ENCODE results near the gene ACVRL1. TPM values are rescaled to one million over a fixed set of nuclear protein-coding genes. Genes with fewer than 3 reads are reported as not detected.
A peak's percentile ranks its signal among the peaks of the same experiment; 100 is the strongest.

Gene ACVRL1
- total RNA-seq, 1 donor from 2014 or later = 56.9 TPM

GRCh38 chr12:51958542-51958941 lies 51.2 kb downstream of the ACVRL1 start:
- H3K4me1 ChIP-seq (ENCODE audit: control insufficient read depth in 3 of 3, insufficient read depth in 3 of 3, low read length in 3 of 3) = peaks cover 35 to 41% (median 38%) of the 10 kb centered on the region in 3 donors
- no peak overlapping the region for H3K27ac ChIP-seq (ENCODE audit: low read depth, low read length)
- H3K4me3 ChIP-seq (ENCODE audit: low read length in 3 of 3) = no peak overlapping the region
- no peaks in the 10 kb centered on the region for H3K27me3 ChIP-seq (ENCODE audit: control insufficient read depth in 3 of 3, insufficient read depth in 3 of 3, low read length in 3 of 3)
- no peaks in the 10 kb centered on the region for H3K36me3 ChIP-seq (ENCODE audit: control insufficient read depth in 3 of 3, insufficient read depth in 3 of 3, low read length in 3 of 3)
- no peaks in the 10 kb centered on the region for H3K9me3 ChIP-seq (ENCODE audit: control insufficient read depth in 3 of 3, low read length in 3 of 3)
- H3K9ac ChIP-seq (ENCODE audit: low read depth in 1 of 3, low read length in 3 of 3) = no peak overlapping the region

- no peak overlapping the region for H3K27ac ChIP-seq (ENCODE audit: low read depth, low read length)
- H3K36me3 ChIP-seq (ENCODE audit: control insufficient read depth in 3 of 3, insufficient read depth in 3 of 3, low read length in 3 of 3) = no peaks in the 10 kb centered on the region
- peaks cover 29 to 36% (median 33%) of the 10 kb centered on the region in 3 donors for H3K4me1 ChIP-seq (ENCODE audit: control insufficient read depth in 3 of 3, insufficient read depth in 3 of 3, low read length in 3 of 3)
- peak overlapping the region in 1 of 3 donors; percentile 17 for H3K9ac ChIP-seq (ENCODE audit: low read depth in 1 of 3, low read length in 3 of 3)
- no peaks in the 10 kb centered on the region for H3K27me3 ChIP-seq (ENCODE audit: control insufficient read depth in 3 of 3, insufficient read depth in 3 of 3, low read length in 3 of 3)
- H3K4me3 ChIP-seq (ENCODE audit: low read length in 3 of 3) = peak overlapping the region in 2 of 3 donors; percentile 15
- H3K9me3 ChIP-seq (ENCODE audit: control insufficient read depth in 3 of 3, low read length in 3 of 3) = no peaks in the 10 kb centered on the region
Measured at GRCh38 chr12:51959211-51959610, 51.9 kb downstream of the ACVRL1 start.

GRCh38 chr12:51959921-51960320 lies 52.6 kb downstream of the ACVRL1 start:
- no peaks in the 10 kb centered on the region for H3K9me3 ChIP-seq (ENCODE audit: control insufficient read depth in 3 of 3, low read length in 3 of 3)
- no peak overlapping the region for H3K27ac ChIP-seq (ENCODE audit: low read depth, low read length)
- H3K27me3 ChIP-seq (ENCODE audit: control insufficient read depth in 3 of 3, insufficient read depth in 3 of 3, low read length in 3 of 3) = no peaks in the 10 kb centered on the region
- no peak overlapping the region for H3K4me3 ChIP-seq (ENCODE audit: low read length in 3 of 3)
- H3K4me1 ChIP-seq (ENCODE audit: control insufficient read depth in 3 of 3, insufficient read depth in 3 of 3, low read length in 3 of 3) = peaks cover 22 to 31% (median 26%) of the 10 kb centered on the region in 3 donors
- H3K36me3 ChIP-seq (ENCODE audit: control insufficient read depth in 3 of 3, insufficient read depth in 3 of 3, low read length in 3 of 3) = no peaks in the 10 kb centered on the region
- H3K9ac ChIP-seq (ENCODE audit: low read depth in 1 of 3, low read length in 3 of 3) = no peak overlapping the region

DNA sequence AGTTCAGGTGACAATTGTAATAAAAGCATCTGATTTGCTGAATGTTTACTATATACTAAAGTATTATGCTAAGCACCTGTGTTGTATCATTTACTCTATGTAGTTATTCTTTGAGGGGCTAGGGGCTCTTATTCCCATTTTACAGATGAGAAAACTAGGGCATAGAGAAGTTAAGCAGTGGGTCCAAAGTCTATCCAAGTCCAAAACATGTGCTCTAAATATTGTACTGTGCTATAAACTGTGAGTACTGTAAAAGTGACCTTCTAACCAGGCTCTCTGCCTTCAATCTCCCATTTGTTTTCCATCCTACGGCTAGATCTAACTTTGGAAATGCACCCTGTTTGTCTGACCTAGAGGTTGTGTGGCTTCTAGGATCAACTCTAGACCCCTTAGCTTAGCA lies 53.2 kb downstream of the ACVRL1 start:
- H3K27ac ChIP-seq (ENCODE audit: low read depth, low read length) = no peak overlapping the region
- peaks cover 17 to 25% (median 20%) of the 10 kb centered on the region in 3 donors for H3K4me1 ChIP-seq (ENCODE audit: control insufficient read depth in 3 of 3, insufficient read depth in 3 of 3, low read length in 3 of 3)
- H3K4me3 ChIP-seq (ENCODE audit: low read length in 3 of 3) = no peak overlapping the region
- no peaks in the 10 kb centered on the region for H3K9me3 ChIP-seq (ENCODE audit: control insufficient read depth in 3 of 3, low read length in 3 of 3)
- H3K9ac ChIP-seq (ENCODE audit: low read depth in 1 of 3, low read length in 3 of 3) = no peak overlapping the region
- H3K36me3 ChIP-seq (ENCODE audit: control insufficient read depth in 3 of 3, insufficient read depth in 3 of 3, low read length in 3 of 3) = no peaks in the 10 kb centered on the region
- no peaks in the 10 kb centered on the region for H3K27me3 ChIP-seq (ENCODE audit: control insufficient read depth in 3 of 3, insufficient read depth in 3 of 3, low read length in 3 of 3)

DNA sequence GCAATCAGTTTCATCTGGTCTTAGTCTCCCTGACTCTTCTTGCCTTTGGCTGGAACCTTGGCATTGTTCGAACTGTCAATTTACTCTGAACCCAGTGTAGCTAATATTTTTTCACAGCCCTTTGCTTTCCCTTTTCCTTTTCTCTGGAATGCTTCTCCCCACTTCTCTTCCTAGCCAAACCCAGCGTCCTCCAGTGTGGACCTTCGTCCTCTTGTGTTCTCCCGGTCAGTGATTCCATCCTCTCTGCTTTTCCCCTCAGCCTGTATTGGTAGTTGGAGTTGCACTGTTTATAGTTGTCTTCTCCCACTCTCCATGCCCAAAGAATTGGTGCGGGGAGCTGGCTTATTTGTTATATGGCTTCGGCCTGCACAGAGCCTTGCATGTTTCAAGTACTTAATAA lies 53.6 kb downstream of the ACVRL1 start:
- no peak overlapping the region for H3K27ac ChIP-seq (ENCODE audit: low read depth, low read length)
- H3K9me3 ChIP-seq (ENCODE audit: control insufficient read depth in 3 of 3, low read length in 3 of 3) = no peaks in the 10 kb centered on the region
- no peaks in the 10 kb centered on the region for H3K27me3 ChIP-seq (ENCODE audit: control insufficient read depth in 3 of 3, insufficient read depth in 3 of 3, low read length in 3 of 3)
- H3K9ac ChIP-seq (ENCODE audit: low read depth in 1 of 3, low read length in 3 of 3) = no peak overlapping the region
- H3K4me1 ChIP-seq (ENCODE audit: control insufficient read depth in 3 of 3, insufficient read depth in 3 of 3, low read length in 3 of 3) = peaks cover 13 to 21% (median 16%) of the 10 kb centered on the region in 3 donors
- H3K36me3 ChIP-seq (ENCODE audit: control insufficient read depth in 3 of 3, insufficient read depth in 3 of 3, low read length in 3 of 3) = no peaks in the 10 kb centered on the region
- no peak overlapping the region for H3K4me3 ChIP-seq (ENCODE audit: low read length in 3 of 3)

GRCh38 chr12:51961834-51962233 lies 54.5 kb downstream of the ACVRL1 start:
- H3K4me1 ChIP-seq (ENCODE audit: control insufficient read depth in 3 of 3, insufficient read depth in 3 of 3, low read length in 3 of 3) = peaks cover 12 to 19% (median 16%) of the 10 kb centered on the region in 3 donors

GRCh38 chr12:51962737-51963136 lies 55.4 kb downstream of the ACVRL1 start:
- no peak overlapping the region for H3K9ac ChIP-seq (ENCODE audit: low read depth in 1 of 3, low read length in 3 of 3)
- H3K27ac ChIP-seq (ENCODE audit: low read depth, low read length) = no peak overlapping the region
- H3K4me3 ChIP-seq (ENCODE audit: low read length in 3 of 3) = no peak overlapping the region
- H3K36me3 ChIP-seq (ENCODE audit: control insufficient read depth in 3 of 3, insufficient read depth in 3 of 3, low read length in 3 of 3) = no peaks in the 10 kb centered on the region
- H3K9me3 ChIP-seq (ENCODE audit: control insufficient read depth in 3 of 3, low read length in 3 of 3) = no peaks in the 10 kb centered on the region
- no peaks in the 10 kb centered on the region for H3K27me3 ChIP-seq (ENCODE audit: control insufficient read depth in 3 of 3, insufficient read depth in 3 of 3, low read length in 3 of 3)
- peaks cover 12 to 16% (median 16%) of the 10 kb centered on the region in 3 donors for H3K4me1 ChIP-seq (ENCODE audit: control insufficient read depth in 3 of 3, insufficient read depth in 3 of 3, low read length in 3 of 3)

More at GRCh38 chr12:51961834-51962233, 54.5 kb downstream of the ACVRL1 start:
- Histone ChIP-seq H3K27ac (ENCODE audit: low read depth, low read length) (no peak overlapping the region), H3K36me3 (ENCODE audit: control insufficient read depth in 3 of 3, insufficient read depth in 3 of 3, low read length in 3 of 3) (no peaks in the 10 kb centered on the region), H3K27me3 (ENCODE audit: control insufficient read depth in 3 of 3, insufficient read depth in 3 of 3, low read length in 3 of 3) (no peaks in the 10 kb centered on the region), H3K4me3 (ENCODE audit: low read length in 3 of 3) (no peak overlapping the region), H3K9me3 (ENCODE audit: control insufficient read depth in 3 of 3, low read length in 3 of 3) (no peaks in the 10 kb centered on the region), H3K9ac (ENCODE audit: low read depth in 1 of 3, low read length in 3 of 3) (no peak overlapping the region)

DNA sequence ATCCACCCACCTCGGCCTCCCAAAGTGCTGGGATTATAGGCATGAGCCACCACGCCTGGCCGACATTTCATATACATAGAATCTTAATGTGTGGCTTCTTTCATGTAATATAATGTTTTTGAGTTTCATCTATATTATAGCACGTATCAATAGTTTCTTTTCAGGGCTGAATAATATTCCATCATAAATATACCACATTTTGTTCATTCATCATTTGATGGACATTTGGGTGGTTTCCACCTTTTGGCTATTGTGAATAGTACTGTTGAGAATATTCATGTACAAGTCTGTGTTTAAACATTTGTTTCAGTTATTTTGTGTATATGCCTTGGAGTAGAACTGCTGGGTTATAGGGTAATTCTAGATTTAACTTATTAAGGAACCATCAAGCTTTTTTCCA lies 56.2 kb downstream of the ACVRL1 start:
- no peaks in the 10 kb centered on the region for H3K9me3 ChIP-seq (ENCODE audit: control insufficient read depth in 3 of 3, low read length in 3 of 3)
- H3K4me1 ChIP-seq (ENCODE audit: control insufficient read depth in 3 of 3, insufficient read depth in 3 of 3, low read length in 3 of 3) = peaks cover 12 to 16% (median 14%) of the 10 kb centered on the region in 3 donors
- H3K9ac ChIP-seq (ENCODE audit: low read depth in 1 of 3, low read length in 3 of 3) = no peak overlapping the region
- no peaks in the 10 kb centered on the region for H3K36me3 ChIP-seq (ENCODE audit: control insufficient read depth in 3 of 3, insufficient read depth in 3 of 3, low read length in 3 of 3)
- no peak overlapping the region for H3K4me3 ChIP-seq (ENCODE audit: low read length in 3 of 3)
- H3K27ac ChIP-seq (ENCODE audit: low read depth, low read length) = no peak overlapping the region
- no peaks in the 10 kb centered on the region for H3K27me3 ChIP-seq (ENCODE audit: control insufficient read depth in 3 of 3, insufficient read depth in 3 of 3, low read length in 3 of 3)

DNA sequence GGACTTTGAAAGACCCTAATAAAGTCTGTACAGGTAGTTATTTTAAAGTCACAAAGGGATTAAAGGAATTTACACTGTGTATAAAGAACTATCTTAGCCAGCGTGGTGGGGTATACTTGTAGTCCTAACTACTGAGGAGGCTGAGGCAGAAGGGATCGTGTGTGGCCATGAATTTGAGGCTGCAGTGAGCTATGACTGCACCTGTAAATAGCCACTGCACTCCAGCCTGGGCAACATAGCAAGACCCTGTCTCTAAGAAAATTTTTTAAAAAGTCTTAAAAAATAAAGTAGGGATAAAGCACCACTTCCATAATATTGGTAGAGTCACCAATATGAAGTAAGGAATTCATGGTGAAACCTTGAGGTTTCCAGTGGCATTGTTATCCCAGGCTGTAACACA lies 62.3 kb downstream of the ACVRL1 start:
- no peaks in the 10 kb centered on the region for H3K27me3 ChIP-seq (ENCODE audit: control insufficient read depth in 3 of 3, insufficient read depth in 3 of 3, low read length in 3 of 3)
- H3K9me3 ChIP-seq (ENCODE audit: control insufficient read depth in 3 of 3, low read length in 3 of 3) = no peaks in the 10 kb centered on the region
- H3K4me1 ChIP-seq (ENCODE audit: control insufficient read depth in 3 of 3, insufficient read depth in 3 of 3, low read length in 3 of 3) = peaks cover 27 to 34% (median 28%) of the 10 kb centered on the region in 3 donors
- no peak overlapping the region for H3K27ac ChIP-seq (ENCODE audit: low read depth, low read length)
- H3K4me3 ChIP-seq (ENCODE audit: low read length in 3 of 3) = no peak overlapping the region
- H3K9ac ChIP-seq (ENCODE audit: low read depth in 1 of 3, low read length in 3 of 3) = no peak overlapping the region
- no peaks in the 10 kb centered on the region for H3K36me3 ChIP-seq (ENCODE audit: control insufficient read depth in 3 of 3, insufficient read depth in 3 of 3, low read length in 3 of 3)

DNA sequence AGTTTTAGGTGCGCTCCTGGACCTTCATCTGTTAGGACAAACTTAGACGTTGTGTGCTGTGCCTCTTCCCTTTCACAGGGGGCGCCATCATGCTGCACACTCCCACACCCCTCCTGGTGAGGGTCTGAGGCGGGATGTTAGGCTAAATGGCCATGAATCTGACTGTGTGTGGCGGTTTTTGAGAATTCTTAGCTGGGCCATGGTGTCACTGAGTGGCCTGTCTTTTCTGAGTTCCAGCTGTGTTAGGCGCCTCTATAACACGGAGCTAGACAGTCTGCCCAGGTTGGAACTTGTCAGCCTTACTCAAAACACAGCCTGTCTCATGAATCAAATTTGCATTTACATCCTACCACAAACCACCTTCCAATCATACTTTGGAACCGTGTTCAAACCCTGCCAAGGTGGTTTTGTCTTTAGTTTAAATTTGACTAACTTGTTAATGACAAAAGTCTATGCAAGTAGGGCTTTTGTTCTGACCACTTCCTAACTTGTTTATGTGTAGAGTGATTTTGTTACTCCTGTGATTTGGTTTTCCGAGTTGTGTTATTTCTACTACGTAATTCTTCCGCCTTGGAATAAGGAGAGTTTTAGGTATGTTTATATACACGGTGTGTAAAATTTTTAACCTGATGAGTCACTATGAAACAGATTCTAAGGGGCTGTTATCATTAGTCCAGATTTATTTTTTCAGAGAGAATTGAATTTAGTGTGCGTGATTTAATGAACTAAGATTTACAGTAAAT lies 63.8 kb downstream of the ACVRL1 start:
- Histone ChIP-seq H3K4me3 (ENCODE audit: low read length in 3 of 3) (no peak overlapping the region), H3K9me3 (ENCODE audit: control insufficient read depth in 3 of 3, low read length in 3 of 3) (no peaks in the 10 kb centered on the region), H3K4me1 (ENCODE audit: control insufficient read depth in 3 of 3, insufficient read depth in 3 of 3, low read length in 3 of 3) (peaks cover 32 to 42% (median 32%) of the 10 kb centered on the region in 3 donors), H3K27ac (ENCODE audit: low read depth, low read length) (no peak overlapping the region), H3K36me3 (ENCODE audit: control insufficient read depth in 3 of 3, insufficient read depth in 3 of 3, low read length in 3 of 3) (peaks cover 9 to 11% (median 10%) of the 10 kb centered on the region in 3 donors), H3K27me3 (ENCODE audit: control insufficient read depth in 3 of 3, insufficient read depth in 3 of 3, low read length in 3 of 3) (no peaks in the 10 kb centered on the region), H3K9ac (ENCODE audit: low read depth in 1 of 3, low read length in 3 of 3) (no peak overlapping the region)
